Left lung (tissue), 10 donors: Measurements from ENCODE around the gene RFT1. TPM values are rescaled to one million over a fixed set of nuclear protein-coding genes. Genes with fewer than 3 reads are reported as not detected.

Source experiments
- ATAC-seq: fragments of 200-7000 bp; cut with Tn5 transposase; one replicate; pipeline ENCODE4 v1.9.1; 2020; ENCODE audit warnings: moderate library complexity
- DNase-seq, 4 donors: peaks; one replicate each; pipeline ENCODE4 v3.0.0-alpha.2; 2013 to 2020
- H3K27ac ChIP-seq, 2 donors: fragments of 200-600 bp; sonication (generic) in 1 of 2; one replicate each; pipeline versions ENCODE4 v1.5.0 to v1.8.0; 2020 to 2021
- H3K27me3 ChIP-seq, 2 donors: fragments of 200-600 bp; sonication (generic) in 1 of 2; one replicate each; pipeline versions ENCODE4 v1.5.0 to v1.8.0; 2020 to 2021
- H3K36me3 ChIP-seq, 2 donors: fragments of 200-600 bp; sonication (generic) in 1 of 2; one replicate each; pipeline versions ENCODE4 v1.5.0 to v1.8.0; 2020 to 2021
- H3K4me1 ChIP-seq, 2 donors: fragments of 200-600 bp; one replicate each; pipeline ENCODE4 v1.8.0; 2021
- H3K4me3 ChIP-seq, 2 donors: fragments of 200-600 bp; sonication (generic) in 1 of 2; one replicate each; pipeline versions ENCODE4 v1.5.0 to v1.8.0; 2020 to 2021; ENCODE audit warnings: mild to moderate bottlenecking in 1 of 2
- H3K9me3 ChIP-seq, 2 donors: fragments of 200-600 bp; sonication (generic) in 1 of 2; one replicate each; pipeline versions ENCODE4 v1.5.0 to v1.8.0; 2020 to 2021
- intact Hi-C, 2 donors: fragments of 100-400 bp; cut with DNase I; formaldehyde crosslinking; loops; one replicate each; pipeline versions ENCODE4 v1.11.2 to v1.14.2; 2022
- polyA plus RNA-seq, 6 donors: library from polyadenylated mRNA; unstranded; fragments of 120-200 nt; gene quantifications; one replicate each; pipeline ENCODE4 v1.2.1, GENCODE V29; 2013; ENCODE audit not compliant: insufficient read length in 6 of 6
- total RNA-seq, 2 donors: library from RNA; stranded (reverse); fragmentation: NEBNext Ultra II Directional; extraction: Animal tissue kit (Norgen Biotek cat#: 25700); gene quantifications; one replicate each; pipeline ENCODE4 v1.2.1, GENCODE V29; 2021
- TF ChIP-seq, protein P1 (sequence below), 2 donors: fragments of 200-600 bp; sonication (generic) in 1 of 2; IDR thresholded peaks; one replicate each; pipeline versions ENCODE4 v1.5.0 to v1.8.0; 2021; ENCODE audit warnings: antibody characterized with exemption in 2 of 2
- donor health status: DM: no; HTN: yes; CAD: no.
- donor health status: DM: no; HTN: no; CAD: no.

Gene RFT1
- total and polyA plus RNA-seq, 8 donors: 23.2 to 28.0 (median 24.4) TPM

DNA sequence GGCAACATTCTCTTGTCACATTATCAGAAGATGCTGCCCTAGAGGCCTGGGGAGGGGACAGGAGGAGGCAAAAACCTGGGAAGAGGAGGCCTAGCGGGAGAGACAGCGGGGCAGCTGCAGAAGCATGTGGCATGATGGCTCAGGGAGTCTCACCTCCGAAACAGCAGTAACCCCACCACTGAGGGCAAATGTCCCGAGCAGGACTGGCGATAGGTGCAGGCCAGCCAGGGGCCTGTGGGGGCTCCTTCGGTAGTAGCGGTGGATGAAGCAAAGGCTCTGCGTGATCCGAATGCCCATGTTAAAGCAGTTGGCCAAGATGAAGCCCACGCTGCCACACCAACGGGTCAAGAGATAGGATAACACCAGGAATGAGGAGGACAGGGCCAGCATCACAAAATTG is 38.0 kb downstream of the RFT1 start:
- no peaks in the 10 kb centered on the region for H3K27me3 ChIP-seq
- DNase-seq (no peak), ATAC-seq (no peak)
- no peak overlapping the region for H3K4me3 ChIP-seq
- no peaks in the 10 kb centered on the region for H3K9me3 ChIP-seq
- TF ChIP-seq, protein P1, sequence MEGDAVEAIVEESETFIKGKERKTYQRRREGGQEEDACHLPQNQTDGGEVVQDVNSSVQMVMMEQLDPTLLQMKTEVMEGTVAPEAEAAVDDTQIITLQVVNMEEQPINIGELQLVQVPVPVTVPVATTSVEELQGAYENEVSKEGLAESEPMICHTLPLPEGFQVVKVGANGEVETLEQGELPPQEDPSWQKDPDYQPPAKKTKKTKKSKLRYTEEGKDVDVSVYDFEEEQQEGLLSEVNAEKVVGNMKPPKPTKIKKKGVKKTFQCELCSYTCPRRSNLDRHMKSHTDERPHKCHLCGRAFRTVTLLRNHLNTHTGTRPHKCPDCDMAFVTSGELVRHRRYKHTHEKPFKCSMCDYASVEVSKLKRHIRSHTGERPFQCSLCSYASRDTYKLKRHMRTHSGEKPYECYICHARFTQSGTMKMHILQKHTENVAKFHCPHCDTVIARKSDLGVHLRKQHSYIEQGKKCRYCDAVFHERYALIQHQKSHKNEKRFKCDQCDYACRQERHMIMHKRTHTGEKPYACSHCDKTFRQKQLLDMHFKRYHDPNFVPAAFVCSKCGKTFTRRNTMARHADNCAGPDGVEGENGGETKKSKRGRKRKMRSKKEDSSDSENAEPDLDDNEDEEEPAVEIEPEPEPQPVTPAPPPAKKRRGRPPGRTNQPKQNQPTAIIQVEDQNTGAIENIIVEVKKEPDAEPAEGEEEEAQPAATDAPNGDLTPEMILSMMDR (IDR thresholded peaks at IDR 0.05): no peak
- H3K27ac ChIP-seq: no peak overlapping the region
- H3K36me3 ChIP-seq: peaks cover 0 to 82% of the 10 kb centered on the region in 2 donors
- intact Hi-C loops: no loop called here
- H3K4me1 ChIP-seq: peaks cover 0 to 3% of the 10 kb centered on the region in 2 donors

DNA sequence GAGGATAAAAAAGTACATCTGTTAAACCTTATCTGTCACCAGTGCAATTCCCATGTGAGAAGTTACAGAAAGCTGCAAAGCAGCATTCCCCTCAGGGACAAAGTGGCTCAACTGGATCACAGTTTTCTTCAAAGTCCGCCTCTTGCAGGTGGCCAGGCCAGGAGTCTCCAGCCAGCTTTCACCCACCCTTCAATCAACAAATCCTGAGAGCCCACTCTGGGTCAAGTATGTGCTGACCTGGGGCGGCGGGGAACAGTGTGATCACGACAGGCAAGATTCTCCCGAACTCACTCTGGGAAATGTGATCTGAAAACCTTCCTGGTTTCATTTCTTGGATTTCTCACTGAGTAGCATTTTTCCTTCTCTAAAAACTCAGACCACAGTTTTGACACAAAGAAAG is 39.2 kb downstream of the RFT1 start:
- intact Hi-C loops: no loop called here
- Histone ChIP-seq H3K4me3 (no peak overlapping the region), H3K4me1 (peaks cover 0 to 3% of the 10 kb centered on the region in 2 donors), H3K36me3 (peaks cover 0 to 77% of the 10 kb centered on the region in 2 donors), H3K9me3 (no peaks in the 10 kb centered on the region), H3K27ac (no peak overlapping the region), H3K27me3 (no peaks in the 10 kb centered on the region)
- peak in 1 of 4 donors; percentile 28 for DNase-seq
- ATAC-seq: peak; percentile 26
- TF ChIP-seq, protein P1 (IDR thresholded peaks at IDR 0.05): no peak

DNA sequence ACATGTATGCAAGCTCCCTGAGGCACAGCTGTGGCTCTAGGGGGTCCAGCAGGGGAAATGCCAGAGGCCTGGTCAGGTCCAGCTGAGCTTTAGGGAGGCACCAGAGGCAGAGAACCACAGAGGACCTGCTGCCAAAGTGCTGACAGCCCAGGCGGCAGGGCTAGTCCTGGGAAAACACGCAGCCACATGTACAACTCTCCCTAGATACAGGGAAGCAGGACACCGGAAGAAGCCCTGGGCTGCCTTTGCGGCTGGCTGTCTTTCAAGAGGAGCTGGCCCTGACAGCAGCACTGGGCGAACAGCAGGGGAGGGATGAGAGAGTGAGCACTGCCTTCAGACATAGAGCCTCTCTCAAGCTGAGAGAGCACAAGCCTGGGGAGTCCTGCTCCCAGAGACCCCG is 40.7 kb downstream of the RFT1 start:
- Histone ChIP-seq H3K9me3 (no peaks in the 10 kb centered on the region), H3K27me3 (no peaks in the 10 kb centered on the region), H3K4me3 (no peak overlapping the region), H3K4me1 (peaks cover 0 to 3% of the 10 kb centered on the region in 2 donors), H3K36me3 (peaks cover 0 to 71% of the 10 kb centered on the region in 2 donors), H3K27ac (no peak overlapping the region)
- TF ChIP-seq, protein P1 (IDR thresholded peaks at IDR 0.05): no peak
- DNase-seq (no peak), ATAC-seq (no peak)
- intact Hi-C loops: no loop called here

DNA sequence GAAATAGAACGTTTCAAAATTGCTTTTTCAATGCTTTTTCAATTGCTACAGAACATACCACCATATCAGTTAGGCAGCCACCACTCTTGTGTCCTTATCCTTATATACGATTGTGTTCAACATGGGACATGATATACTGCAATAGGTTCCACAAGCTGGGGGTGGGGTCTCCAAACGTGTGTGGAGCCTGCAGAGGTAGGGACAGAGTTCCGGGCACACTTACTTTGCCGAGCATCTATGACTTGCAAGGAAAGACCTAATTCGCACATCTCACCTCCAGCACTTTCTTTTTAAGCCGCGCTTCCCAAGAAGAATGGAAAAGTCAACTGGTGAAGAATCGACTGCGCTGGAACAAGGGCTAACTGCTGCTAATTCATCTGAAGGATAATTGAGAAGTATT is 44.8 kb downstream of the RFT1 start:
- no peaks in the 10 kb centered on the region for H3K4me1 ChIP-seq
- H3K36me3 ChIP-seq: peaks cover 0 to 38% of the 10 kb centered on the region in 2 donors
- no peak overlapping the region for H3K27ac ChIP-seq
- H3K9me3 ChIP-seq: no peaks in the 10 kb centered on the region
- DNase-seq (no peak), ATAC-seq (no peak)
- intact Hi-C loops: no loop called here
- H3K27me3 ChIP-seq: no peaks in the 10 kb centered on the region
- TF ChIP-seq, protein P1 (IDR thresholded peaks at IDR 0.05): no peak
- H3K4me3 ChIP-seq: no peak overlapping the region

DNA sequence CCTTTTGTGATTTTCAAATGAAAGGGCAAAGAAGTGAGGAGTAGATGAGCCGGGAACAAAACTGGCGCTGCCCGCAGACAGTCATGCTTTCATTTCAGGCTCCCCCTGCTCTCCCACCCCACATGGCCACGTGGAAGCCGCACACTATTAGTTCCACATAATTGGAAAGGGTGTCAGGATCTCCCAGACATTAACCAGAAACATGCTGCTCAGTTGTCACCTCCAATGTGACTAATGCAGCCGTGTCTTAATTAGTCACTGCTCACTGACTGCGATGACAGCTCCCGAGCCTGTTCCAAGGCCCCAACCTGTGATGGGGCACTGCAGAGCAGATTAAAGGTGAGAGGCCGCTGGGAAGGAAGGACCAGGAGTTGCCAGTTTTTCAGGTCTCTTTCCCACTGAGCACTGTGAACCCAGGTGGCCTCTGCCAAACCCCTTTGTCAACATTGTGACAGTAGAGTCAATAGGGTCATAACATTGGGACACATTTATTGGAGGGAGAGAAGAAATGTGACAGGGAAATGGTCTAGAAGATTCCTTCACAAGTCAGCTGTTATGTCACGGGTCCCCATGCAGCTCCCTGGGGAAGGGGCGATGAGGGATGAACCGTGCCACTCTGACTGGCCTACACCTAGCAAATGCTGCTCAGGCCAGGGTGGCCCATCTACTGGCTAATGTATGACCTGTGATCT is 45.8 kb downstream of the RFT1 start:
- DNase-seq (no peak), ATAC-seq (no peak)
- H3K27ac ChIP-seq: no peak overlapping the region
- no peaks in the 10 kb centered on the region for H3K9me3 ChIP-seq
- intact Hi-C loops: no loop called here
- peaks cover 0 to 29% of the 10 kb centered on the region in 2 donors for H3K36me3 ChIP-seq
- H3K4me3 ChIP-seq: no peak overlapping the region
- TF ChIP-seq, protein P1 (IDR thresholded peaks at IDR 0.05): no peak
- H3K4me1 ChIP-seq: no peaks in the 10 kb centered on the region
- H3K27me3 ChIP-seq: no peaks in the 10 kb centered on the region
